K562 (cell line): ENCODE data around the gene EXOC6. TPM values are rescaled to one million over a fixed set of nuclear protein-coding genes. Genes with fewer than 3 reads are reported as not detected.

Source experiments
- ATAC-seq: fragments of 200-7000 bp; cut with Tn5 transposase; 3 replicates; pipeline ENCODE4 v1.9.1; 2020; ENCODE audit warnings: moderate library complexity
- BruUV-seq: library from RNA; stranded (reverse); fragments of 400-500 nt; replicated peaks from 2 replicates; lab custom pipeline; 2021; lab: Mats Ljungman, UMichigan
- CTCF ChIA-PET: fragments of 300-600 bp; formaldehyde crosslinking; extraction: SDS; loops from one replicate; lab custom pipeline; 2021; ENCODE audit warnings: low intra/inter-chr PET ratio; lab: Yijun Ruan, JAX
- POLR2A ChIA-PET: fragments of 300-600, 350-650 bp; sonication (Branson Sonifier 250); formaldehyde crosslinking; extraction: SDS; loops from one replicate; lab custom pipeline; 2021; ENCODE audit warnings: antibody characterized with exemption, inconsistent platforms; lab: Yijun Ruan, JAX
- DNase-seq, 4 experiments: peaks; one replicate each; pipeline versions ENCODE4 v3.0.0 to v3.0.0-alpha.2; 2011 to 2018; ENCODE audit warnings: low spot score in 3 of 4, mixed read lengths in 3 of 4; ENCODE audit errors: extremely low read depth in 1 of 4
- FAIRE-seq: peaks from 2 replicates; lab custom pipeline; 2011; peaks lifted over from hg19 to GRCh38; lab: Jason Lieb, UNC
- H2AFZ ChIP-seq: 2 replicates; pipeline ENCODE4 v1.6.0; 2011; ENCODE audit warnings: low read depth, low read length, control low read depth, inconsistent platforms
- H3K27ac ChIP-seq: fragments of 200-600 bp; 3 replicates; pipeline ENCODE4 v1.8.0; 2011; ENCODE audit warnings: low read depth, mild to moderate bottlenecking, control low read depth, inconsistent platforms, low read length, moderate library complexity, mixed read lengths; ENCODE audit errors: extremely low read depth
- H3K27me3 ChIP-seq, 2 experiments: fragments of 300-600 bp in 1 of 2; 2 replicates in 1 of 2; 3 replicates in 1 of 2; pipeline versions ENCODE4 v1.6.0 to v1.8.0; 2011; ENCODE audit warnings: inconsistent platforms in 2 of 2, low read length in 2 of 2, mild to moderate bottlenecking in 1 of 2, mixed read lengths in 1 of 2, moderate library complexity in 1 of 2; ENCODE audit not compliant: control insufficient read depth in 2 of 2, insufficient read depth in 2 of 2
- H3K36me3 ChIP-seq: fragments of 300-600 bp; 3 replicates; pipeline ENCODE4 v1.8.0; 2011; ENCODE audit warnings: mild to moderate bottlenecking, low read length, inconsistent platforms; ENCODE audit not compliant: control insufficient read depth, insufficient read depth
- H3K4me1 ChIP-seq, 2 experiments: fragments of 200-600 bp in 1 of 2; replicated peaks in 1 of 2; 2 replicates in 1 of 2; 3 replicates in 1 of 2; pipeline versions ENCODE4 v1.5.1 to v1.8.0; 2011; ENCODE audit warnings: inconsistent platforms in 2 of 2, low read length in 2 of 2, mild to moderate bottlenecking in 1 of 2, mixed read lengths in 1 of 2, moderate library complexity in 1 of 2; ENCODE audit not compliant: control insufficient read depth in 2 of 2, insufficient read depth in 2 of 2
- H3K4me2 ChIP-seq: 2 replicates; pipeline ENCODE4 v1.6.1; 2011; ENCODE audit warnings: low read length, control low read depth, inconsistent platforms, mixed read lengths; ENCODE audit not compliant: insufficient read depth
- H3K4me3 ChIP-seq: fragments of 200-600 bp; sonication (generic), shearing (Covaris generic); 2 replicates; pipeline ENCODE4 v1.5.1; 2016; ENCODE audit warnings: control low read depth, inconsistent platforms
- H3K79me2 ChIP-seq: fragments of 200-600 bp; 3 replicates; pipeline ENCODE4 v1.8.0; 2011; ENCODE audit warnings: low read length, inconsistent platforms; ENCODE audit not compliant: control insufficient read depth, insufficient read depth
- H3K9ac ChIP-seq, 2 experiments: 2 replicates each; pipeline versions ENCODE4 v1.6.0 to v1.6.1; 2011; ENCODE audit warnings: low read depth in 2 of 2, low read length in 2 of 2, control low read depth in 1 of 2, inconsistent platforms in 1 of 2, mild to moderate bottlenecking in 1 of 2, mixed read lengths in 1 of 2; ENCODE audit not compliant: insufficient read depth in 1 of 2
- H3K9me1 ChIP-seq: one replicate; pipeline ENCODE4 v1.6.0; 2011; ENCODE audit warnings: inconsistent platforms, mild to moderate bottlenecking, low read length, moderate library complexity; ENCODE audit not compliant: control insufficient read depth, insufficient read depth
- H3K9me3 ChIP-seq: replicated peaks from 2 replicates; pipeline ENCODE4 v1.5.1; 2011; ENCODE audit warnings: low read depth, low read length, inconsistent platforms; ENCODE audit not compliant: control insufficient read depth, insufficient read depth
- H4K20me1 ChIP-seq: replicated peaks from 2 replicates; pipeline ENCODE4 v1.6.1; 2011; ENCODE audit warnings: low read length, inconsistent platforms, mixed read lengths; ENCODE audit not compliant: control insufficient read depth, insufficient read depth
- BCOR ChIP-seq: fragments of 450-650 bp; IDR thresholded peaks from 2 replicates; pipeline ENCODE4 v1.6.1; 2016
- BRD9 ChIP-seq: fragments of 450-650 bp; IDR thresholded peaks from 2 replicates; pipeline ENCODE4 v1.6.1; 2018; ENCODE audit warnings: low read depth; ENCODE audit not compliant: partially characterized antibody
- KAT8 ChIP-seq: fragments of 450-650 bp; IDR thresholded peaks from 2 replicates; pipeline ENCODE4 v1.6.1; 2016; ENCODE audit warnings: low read depth, mild to moderate bottlenecking
- NFE2 ChIP-seq: IDR thresholded peaks from 2 replicates; pipeline ENCODE4 v1.6.1; 2014; ENCODE audit warnings: antibody characterized with exemption, low read depth
- WGBS: fragments of 100-300 bp; shearing (Covaris generic); methylation state at CpG from one replicate; pipeline ENCODE4 v1.1.6; 2016; ENCODE audit warnings: low coverage, mixed read lengths; ENCODE audit not compliant: insufficient coverage; ENCODE audit errors: missing lambda C conversion rate; 5-methylcytosine and 5-hydroxymethylcytosine counted together
- in situ Hi-C: fragments of 300-500 bp; cut with MboI; formaldehyde crosslinking; loops from 4 replicates; pipeline ENCODE4 v1.15.0; 2018; ENCODE audit warnings: inconsistent platforms, mixed read lengths
- intact Hi-C: fragments of 100-400 bp; cut with micrococcal nuclease; formaldehyde crosslinking; loops from 2 replicates; pipeline ENCODE4 v1.14.2; 2022
- polyA plus RNA-seq, 8 experiments: library from polyadenylated mRNA; depleted of rRNA in 4 of 8; stranded (reverse) in 5 of 8; unstranded in 3 of 8; fragments of >200 nt; fragmentation: Nextera tagmentation in 2 of 8; fragmentation: Illumina TruSeq in 1 of 8; extraction: Ambion mirVana in 2 of 8; extraction: Trizol in 1 of 8; gene quantifications; 2 replicates each; pipeline versions ENCODE4 v1.2.1 to v1.2.3, GENCODE V29; 2011 to 2014; ENCODE audit warnings: inconsistent platforms in 1 of 8, missing spikeins in 1 of 8
- total RNA-seq, 7 experiments: library from RNA; depleted of rRNA in 6 of 7; stranded (reverse); fragments of >200 nt in 6 of 7; fragmentation: Illumina TruSeq in 2 of 7; extraction: Trizol in 2 of 7; gene quantifications; 2 replicates each; pipeline versions ENCODE4 v1.2.1 to v1.2.3, GENCODE V29; 2011 to 2021; ENCODE audit warnings: low replicate concordance in 1 of 7
- TF ChIP-seq, protein P1 (sequence below): IDR thresholded peaks from 3 replicates; pipeline ENCODE4 v1.6.1; 2011; ENCODE audit warnings: borderline replicate concordance, mild to moderate bottlenecking; ENCODE audit not compliant: insufficient read length, insufficient read depth
- TF ChIP-seq, protein P2 (sequence below): fragments of 200-600 bp; sonication (generic); IDR thresholded peaks from one replicate; pipeline ENCODE4 v1.6.1; 2012; ENCODE audit warnings: mild to moderate bottlenecking, low read depth, low read length, inconsistent platforms

The EXOC6 gene
- total and polyA plus RNA-seq, 9 of the 15 experiments (the other 6 are each of a cell fraction or from before 2014, with no cell fraction given): 13.9 to 42.8 (median 24.9) TPM

DNA sequence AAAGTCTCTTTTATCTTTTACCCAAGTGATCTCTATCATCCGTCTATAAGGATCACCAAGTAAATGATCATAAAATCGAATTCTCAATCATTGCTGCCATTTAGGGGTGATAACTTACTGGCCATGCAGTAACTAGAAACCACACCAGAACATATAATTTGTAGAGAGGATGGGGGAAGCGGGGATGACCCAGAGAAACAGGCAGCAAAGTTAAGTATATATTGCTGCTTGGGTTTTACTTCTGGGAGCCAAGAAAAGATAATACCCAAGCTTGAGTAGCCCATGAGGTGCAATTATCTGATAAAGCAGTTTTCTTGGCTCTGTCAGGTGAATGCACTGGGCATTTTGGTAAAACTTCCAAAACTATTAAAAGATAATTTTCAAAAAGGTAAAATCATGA is 18.9 kb downstream of the EXOC6 start:
- Histone ChIP-seq H2AFZ (no peak overlapping the region), H3K4me2 (no peak overlapping the region), H3K9ac (no peak overlapping the region), H3K79me2 (peaks cover 89% of the 10 kb centered on the region), H3K9me3 (no peaks in the 10 kb centered on the region), H3K27ac (no peak overlapping the region), H3K4me3 (no peak overlapping the region), H3K27me3 (no peaks in the 10 kb centered on the region), H3K36me3 (no peaks in the 10 kb centered on the region), H4K20me1 (no peaks in the 10 kb centered on the region), H3K4me1 (peaks cover 0 to 5% of the 10 kb centered on the region in 2 experiments; a peak in 2 of 5 replicates), H3K9me1 (no peaks in the 10 kb centered on the region)
- TF ChIP-seq NFE2: no peak
- TF ChIP-seq BCOR: no peak
- TF ChIP-seq, protein P1, sequence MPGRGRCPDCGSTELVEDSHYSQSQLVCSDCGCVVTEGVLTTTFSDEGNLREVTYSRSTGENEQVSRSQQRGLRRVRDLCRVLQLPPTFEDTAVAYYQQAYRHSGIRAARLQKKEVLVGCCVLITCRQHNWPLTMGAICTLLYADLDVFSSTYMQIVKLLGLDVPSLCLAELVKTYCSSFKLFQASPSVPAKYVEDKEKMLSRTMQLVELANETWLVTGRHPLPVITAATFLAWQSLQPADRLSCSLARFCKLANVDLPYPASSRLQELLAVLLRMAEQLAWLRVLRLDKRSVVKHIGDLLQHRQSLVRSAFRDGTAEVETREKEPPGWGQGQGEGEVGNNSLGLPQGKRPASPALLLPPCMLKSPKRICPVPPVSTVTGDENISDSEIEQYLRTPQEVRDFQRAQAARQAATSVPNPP: no peak
- no peak for TF ChIP-seq BRD9
- TF ChIP-seq KAT8: no peak
- TF ChIP-seq, protein P2, sequence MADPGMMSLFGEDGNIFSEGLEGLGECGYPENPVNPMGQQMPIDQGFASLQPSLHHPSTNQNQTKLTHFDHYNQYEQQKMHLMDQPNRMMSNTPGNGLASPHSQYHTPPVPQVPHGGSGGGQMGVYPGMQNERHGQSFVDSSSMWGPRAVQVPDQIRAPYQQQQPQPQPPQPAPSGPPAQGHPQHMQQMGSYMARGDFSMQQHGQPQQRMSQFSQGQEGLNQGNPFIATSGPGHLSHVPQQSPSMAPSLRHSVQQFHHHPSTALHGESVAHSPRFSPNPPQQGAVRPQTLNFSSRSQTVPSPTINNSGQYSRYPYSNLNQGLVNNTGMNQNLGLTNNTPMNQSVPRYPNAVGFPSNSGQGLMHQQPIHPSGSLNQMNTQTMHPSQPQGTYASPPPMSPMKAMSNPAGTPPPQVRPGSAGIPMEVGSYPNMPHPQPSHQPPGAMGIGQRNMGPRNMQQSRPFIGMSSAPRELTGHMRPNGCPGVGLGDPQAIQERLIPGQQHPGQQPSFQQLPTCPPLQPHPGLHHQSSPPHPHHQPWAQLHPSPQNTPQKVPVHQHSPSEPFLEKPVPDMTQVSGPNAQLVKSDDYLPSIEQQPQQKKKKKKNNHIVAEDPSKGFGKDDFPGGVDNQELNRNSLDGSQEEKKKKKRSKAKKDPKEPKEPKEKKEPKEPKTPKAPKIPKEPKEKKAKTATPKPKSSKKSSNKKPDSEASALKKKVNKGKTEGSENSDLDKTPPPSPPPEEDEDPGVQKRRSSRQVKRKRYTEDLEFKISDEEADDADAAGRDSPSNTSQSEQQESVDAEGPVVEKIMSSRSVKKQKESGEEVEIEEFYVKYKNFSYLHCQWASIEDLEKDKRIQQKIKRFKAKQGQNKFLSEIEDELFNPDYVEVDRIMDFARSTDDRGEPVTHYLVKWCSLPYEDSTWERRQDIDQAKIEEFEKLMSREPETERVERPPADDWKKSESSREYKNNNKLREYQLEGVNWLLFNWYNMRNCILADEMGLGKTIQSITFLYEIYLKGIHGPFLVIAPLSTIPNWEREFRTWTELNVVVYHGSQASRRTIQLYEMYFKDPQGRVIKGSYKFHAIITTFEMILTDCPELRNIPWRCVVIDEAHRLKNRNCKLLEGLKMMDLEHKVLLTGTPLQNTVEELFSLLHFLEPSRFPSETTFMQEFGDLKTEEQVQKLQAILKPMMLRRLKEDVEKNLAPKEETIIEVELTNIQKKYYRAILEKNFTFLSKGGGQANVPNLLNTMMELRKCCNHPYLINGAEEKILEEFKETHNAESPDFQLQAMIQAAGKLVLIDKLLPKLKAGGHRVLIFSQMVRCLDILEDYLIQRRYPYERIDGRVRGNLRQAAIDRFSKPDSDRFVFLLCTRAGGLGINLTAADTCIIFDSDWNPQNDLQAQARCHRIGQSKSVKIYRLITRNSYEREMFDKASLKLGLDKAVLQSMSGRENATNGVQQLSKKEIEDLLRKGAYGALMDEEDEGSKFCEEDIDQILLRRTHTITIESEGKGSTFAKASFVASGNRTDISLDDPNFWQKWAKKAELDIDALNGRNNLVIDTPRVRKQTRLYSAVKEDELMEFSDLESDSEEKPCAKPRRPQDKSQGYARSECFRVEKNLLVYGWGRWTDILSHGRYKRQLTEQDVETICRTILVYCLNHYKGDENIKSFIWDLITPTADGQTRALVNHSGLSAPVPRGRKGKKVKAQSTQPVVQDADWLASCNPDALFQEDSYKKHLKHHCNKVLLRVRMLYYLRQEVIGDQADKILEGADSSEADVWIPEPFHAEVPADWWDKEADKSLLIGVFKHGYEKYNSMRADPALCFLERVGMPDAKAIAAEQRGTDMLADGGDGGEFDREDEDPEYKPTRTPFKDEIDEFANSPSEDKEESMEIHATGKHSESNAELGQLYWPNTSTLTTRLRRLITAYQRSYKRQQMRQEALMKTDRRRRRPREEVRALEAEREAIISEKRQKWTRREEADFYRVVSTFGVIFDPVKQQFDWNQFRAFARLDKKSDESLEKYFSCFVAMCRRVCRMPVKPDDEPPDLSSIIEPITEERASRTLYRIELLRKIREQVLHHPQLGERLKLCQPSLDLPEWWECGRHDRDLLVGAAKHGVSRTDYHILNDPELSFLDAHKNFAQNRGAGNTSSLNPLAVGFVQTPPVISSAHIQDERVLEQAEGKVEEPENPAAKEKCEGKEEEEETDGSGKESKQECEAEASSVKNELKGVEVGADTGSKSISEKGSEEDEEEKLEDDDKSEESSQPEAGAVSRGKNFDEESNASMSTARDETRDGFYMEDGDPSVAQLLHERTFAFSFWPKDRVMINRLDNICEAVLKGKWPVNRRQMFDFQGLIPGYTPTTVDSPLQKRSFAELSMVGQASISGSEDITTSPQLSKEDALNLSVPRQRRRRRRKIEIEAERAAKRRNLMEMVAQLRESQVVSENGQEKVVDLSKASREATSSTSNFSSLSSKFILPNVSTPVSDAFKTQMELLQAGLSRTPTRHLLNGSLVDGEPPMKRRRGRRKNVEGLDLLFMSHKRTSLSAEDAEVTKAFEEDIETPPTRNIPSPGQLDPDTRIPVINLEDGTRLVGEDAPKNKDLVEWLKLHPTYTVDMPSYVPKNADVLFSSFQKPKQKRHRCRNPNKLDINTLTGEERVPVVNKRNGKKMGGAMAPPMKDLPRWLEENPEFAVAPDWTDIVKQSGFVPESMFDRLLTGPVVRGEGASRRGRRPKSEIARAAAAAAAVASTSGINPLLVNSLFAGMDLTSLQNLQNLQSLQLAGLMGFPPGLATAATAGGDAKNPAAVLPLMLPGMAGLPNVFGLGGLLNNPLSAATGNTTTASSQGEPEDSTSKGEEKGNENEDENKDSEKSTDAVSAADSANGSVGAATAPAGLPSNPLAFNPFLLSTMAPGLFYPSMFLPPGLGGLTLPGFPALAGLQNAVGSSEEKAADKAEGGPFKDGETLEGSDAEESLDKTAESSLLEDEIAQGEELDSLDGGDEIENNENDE: no peak
- ATAC-seq (peak; percentile 52; the same call in 2 of the 3 replicates), FAIRE-seq (no peak), DNase-seq (no peak)
- intact Hi-C loops: no loop called here
- 19% methylated on average over 3 of the region's 3 CpGs for WGBS
- ChIA-PET POLR2A (interaction anchor here (0.9 kb wide), 1 partner anchor 177 kb away, joined by 3 read pairs; no protein-coding TSS in a partner anchor), CTCF (no interaction called here)
- in situ Hi-C loops: no loop called here
- BruUV-seq: no TSS peak
